GM12878 (cell line): Measurements from ENCODE around the gene DBR1. TPM values are rescaled to one million over a fixed set of nuclear protein-coding genes. Genes with fewer than 3 reads are reported as not detected.

ENCODE experiments used
- ATAC-seq: fragments of 200-7000 bp; cut with Tn5 transposase; 3 replicates; pipeline ENCODE4 v1.9.1; 2020; ENCODE audit warnings: mild to moderate bottlenecking, moderate library complexity
- BruUV-seq: library from RNA; stranded (reverse); fragments of 400-500 nt; replicated peaks from 2 replicates; lab custom pipeline; 2021; lab: Mats Ljungman, UMichigan
- CTCF ChIA-PET: fragments of 300-600 bp; sonication (Branson Sonifier 250); formaldehyde crosslinking; extraction: SDS; loops from one replicate; lab custom pipeline; 2021; ENCODE audit warnings: inconsistent platforms; lab: Yijun Ruan, JAX
- POLR2A ChIA-PET: fragments of 350-600 bp; formaldehyde crosslinking; extraction: SDS; loops from one replicate; lab custom pipeline; 2021; ENCODE audit warnings: inconsistent platforms; lab: Charles Lee
- RAD21 ChIA-PET: fragments of 300-600 bp; sonication (Branson Sonifier 250); formaldehyde crosslinking; loops from one replicate; lab custom pipeline; 2023; ENCODE audit warnings: antibody characterized with exemption; ENCODE audit not compliant: unreplicated experiment; lab: Charles Lee
- SMC1A ChIA-PET: fragments of 300-600 bp; sonication (Branson Sonifier 250); formaldehyde crosslinking; loops from one replicate; lab custom pipeline; 2023; ENCODE audit not compliant: unreplicated experiment, uncharacterized antibody; lab: Charles Lee
- DNase-seq: peaks from one replicate; pipeline ENCODE4 v3.0.0-alpha.2; 2011; ENCODE audit warnings: low read depth, low spot score
- FAIRE-seq: peaks from 3 replicates; lab custom pipeline; 2011; peaks lifted over from hg19 to GRCh38; lab: Jason Lieb, UNC
- H2AFZ ChIP-seq: 2 replicates; pipeline ENCODE4 v1.6.0; 2011; ENCODE audit warnings: low read depth, low read length, control low read depth; ENCODE audit not compliant: control insufficient read depth
- H3K27ac ChIP-seq: 2 replicates; pipeline ENCODE4 v1.5.1; 2011; ENCODE audit warnings: control low read depth; ENCODE audit not compliant: control insufficient read depth, insufficient read depth
- H3K27me3 ChIP-seq, 2 experiments: replicated peaks in 1 of 2; 2 replicates each; pipeline versions ENCODE4 v1.6.0 to v1.6.1; 2011; ENCODE audit warnings: low read length in 1 of 2; ENCODE audit not compliant: control insufficient read depth in 2 of 2, insufficient read depth in 2 of 2
- H3K36me3 ChIP-seq, 2 experiments: 2 replicates each; pipeline ENCODE4 v1.5.1; 2011; ENCODE audit warnings: low read length in 1 of 2; ENCODE audit not compliant: control insufficient read depth in 2 of 2, insufficient read depth in 2 of 2
- H3K4me1 ChIP-seq: 2 replicates; pipeline ENCODE4 v1.6.1; 2011; ENCODE audit warnings: mild to moderate bottlenecking, low read length, moderate library complexity, mixed read lengths; ENCODE audit not compliant: control insufficient read depth, insufficient read depth
- H3K4me2 ChIP-seq: 2 replicates; pipeline ENCODE4 v1.6.0; 2011; ENCODE audit warnings: control low read depth; ENCODE audit not compliant: control insufficient read depth, insufficient read depth
- H3K4me3 ChIP-seq: fragments of 200-600 bp; sonication (generic); 2 replicates; pipeline ENCODE4 v1.5.1; 2016
- H3K79me2 ChIP-seq: 2 replicates; pipeline ENCODE4 v1.6.0; 2011; ENCODE audit warnings: low read length; ENCODE audit not compliant: control insufficient read depth, insufficient read depth
- H3K9ac ChIP-seq: 2 replicates; pipeline ENCODE4 v1.8.0; 2011; ENCODE audit warnings: low read length, control low read depth, mixed read lengths; ENCODE audit not compliant: control insufficient read depth, insufficient read depth
- H3K9me3 ChIP-seq: replicated peaks from 3 replicates; pipeline ENCODE4 v1.5.1; 2011; ENCODE audit warnings: mild to moderate bottlenecking, low read length; ENCODE audit not compliant: control insufficient read depth, insufficient read depth
- H4K20me1 ChIP-seq: 2 replicates; pipeline ENCODE4 v1.6.0; 2011; ENCODE audit not compliant: control insufficient read depth, insufficient read depth
- HDAC2 ChIP-seq: fragments of 200-600 bp; sonication (generic); IDR thresholded peaks from 2 replicates; pipeline ENCODE4 v1.6.1; 2017
- ZNF24 ChIP-seq: fragments of 450-650 bp; IDR thresholded peaks from 2 replicates; pipeline ENCODE4 v1.6.1; 2017; ENCODE audit warnings: antibody characterized with exemption, mild to moderate bottlenecking
- WGBS: methylation state at CpG from one replicate; pipeline ENCODE4 v1.1.6; 2016; ENCODE audit warnings: low lambda C conversion rate; ENCODE audit not compliant: insufficient replicate concordance, insufficient coverage; ENCODE audit errors: missing lambda C conversion rate; 5-methylcytosine and 5-hydroxymethylcytosine counted together
- in situ Hi-C: fragments of 300-500 bp; cut with MboI; formaldehyde crosslinking; loops from 9 replicates; pipeline ENCODE4 v1.14.3; 2018; ENCODE audit warnings: mixed read lengths
- intact Hi-C: fragments of 100-400 bp; cut with micrococcal nuclease; formaldehyde crosslinking; loops from one replicate; pipeline ENCODE4 v1.14.2; 2022; ENCODE audit not compliant: unreplicated experiment
- polyA plus RNA-seq, 11 experiments: library from polyadenylated mRNA; depleted of rRNA in 4 of 11; unstranded in 6 of 11; stranded (reverse) in 5 of 11; fragments of >200 nt; fragmentation: Nextera tagmentation in 4 of 11; fragmentation: Illumina TruSeq in 1 of 11; extraction: Ambion mirVana in 4 of 11; extraction: Trizol in 1 of 11; gene quantifications; 1 replicate in 1 of 11; 2 replicates in 10 of 11; pipeline versions ENCODE4 v1.2.1 to v1.2.3, GENCODE V29; 2011 to 2016; ENCODE audit warnings: inconsistent platforms in 2 of 11, missing spikeins in 2 of 11, low read depth in 1 of 11
- total RNA-seq, 4 experiments: library from RNA; depleted of rRNA in 3 of 4; stranded (reverse); fragments of >200 nt in 3 of 4; fragmentation: Illumina TruSeq in 1 of 4; extraction: Trizol in 1 of 4; gene quantifications; 2 replicates each; pipeline versions ENCODE4 v1.2.1 to v1.2.3, GENCODE V29; 2013 to 2021
- TF ChIP-seq, protein P1 (sequence below): fragments of 450-650 bp; IDR thresholded peaks from 2 replicates; pipeline ENCODE4 v1.6.1; 2017; ENCODE audit warnings: mild to moderate bottlenecking, moderate library complexity

Gene DBR1
- total and polyA plus RNA-seq, 10 of the 15 experiments (the other 5 are each of a cell fraction or from before 2014, with no cell fraction given), result 4.1 to 17.3 (median 15.8) TPM

GRCh38 chr3:138205527-138205926 lies 30.8 kb upstream of the DBR1 start:
- Histone ChIP-seq H3K27ac (no peak overlapping the region), H4K20me1 (no peaks in the 10 kb centered on the region), H3K9me3 (no peaks in the 10 kb centered on the region), H3K4me3 (no peak overlapping the region), H3K9ac (no peak overlapping the region), H3K79me2 (peaks cover 38% of the 10 kb centered on the region), H3K27me3 (no peaks in the 10 kb centered on the region), H3K4me2 (no peak overlapping the region), H3K4me1 (no peaks in the 10 kb centered on the region), H2AFZ (no peak overlapping the region), H3K36me3 (peaks cover 0 to 2% of the 10 kb centered on the region in 2 experiments; a peak in 1 of 4 replicates)
- in situ Hi-C loops (no loop called here), intact Hi-C loops (no loop called here)
- RAD21 ChIA-PET, result no interaction called here
- POLR2A ChIA-PET, result no interaction called here
- 86% methylated on average over 5 of the region's 5 CpGs for WGBS
- CTCF ChIA-PET, result no interaction called here
- ATAC-seq, result no peak
- SMC1A ChIA-PET, result interaction anchor here (1.2 kb wide), 1 partner anchor 11 kb away, joined by 3 read pairs; no protein-coding TSS in a partner anchor
- BruUV-seq, result no TSS peak
- no peak for FAIRE-seq
- no peak for DNase-seq
- TF ChIP-seq ZNF24, result no peak
- TF ChIP-seq, protein P1, sequence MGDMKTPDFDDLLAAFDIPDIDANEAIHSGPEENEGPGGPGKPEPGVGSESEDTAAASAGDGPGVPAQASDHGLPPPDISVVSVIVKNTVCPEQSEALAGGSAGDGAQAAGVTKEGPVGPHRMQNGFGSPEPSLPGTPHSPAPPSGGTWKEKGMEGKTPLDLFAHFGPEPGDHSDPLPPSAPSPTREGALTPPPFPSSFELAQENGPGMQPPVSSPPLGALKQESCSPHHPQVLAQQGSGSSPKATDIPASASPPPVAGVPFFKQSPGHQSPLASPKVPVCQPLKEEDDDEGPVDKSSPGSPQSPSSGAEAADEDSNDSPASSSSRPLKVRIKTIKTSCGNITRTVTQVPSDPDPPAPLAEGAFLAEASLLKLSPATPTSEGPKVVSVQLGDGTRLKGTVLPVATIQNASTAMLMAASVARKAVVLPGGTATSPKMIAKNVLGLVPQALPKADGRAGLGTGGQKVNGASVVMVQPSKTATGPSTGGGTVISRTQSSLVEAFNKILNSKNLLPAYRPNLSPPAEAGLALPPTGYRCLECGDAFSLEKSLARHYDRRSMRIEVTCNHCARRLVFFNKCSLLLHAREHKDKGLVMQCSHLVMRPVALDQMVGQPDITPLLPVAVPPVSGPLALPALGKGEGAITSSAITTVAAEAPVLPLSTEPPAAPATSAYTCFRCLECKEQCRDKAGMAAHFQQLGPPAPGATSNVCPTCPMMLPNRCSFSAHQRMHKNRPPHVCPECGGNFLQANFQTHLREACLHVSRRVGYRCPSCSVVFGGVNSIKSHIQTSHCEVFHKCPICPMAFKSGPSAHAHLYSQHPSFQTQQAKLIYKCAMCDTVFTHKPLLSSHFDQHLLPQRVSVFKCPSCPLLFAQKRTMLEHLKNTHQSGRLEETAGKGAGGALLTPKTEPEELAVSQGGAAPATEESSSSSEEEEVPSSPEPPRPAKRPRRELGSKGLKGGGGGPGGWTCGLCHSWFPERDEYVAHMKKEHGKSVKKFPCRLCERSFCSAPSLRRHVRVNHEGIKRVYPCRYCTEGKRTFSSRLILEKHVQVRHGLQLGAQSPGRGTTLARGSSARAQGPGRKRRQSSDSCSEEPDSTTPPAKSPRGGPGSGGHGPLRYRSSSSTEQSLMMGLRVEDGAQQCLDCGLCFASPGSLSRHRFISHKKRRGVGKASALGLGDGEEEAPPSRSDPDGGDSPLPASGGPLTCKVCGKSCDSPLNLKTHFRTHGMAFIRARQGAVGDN, result no peak
- TF ChIP-seq HDAC2, result no peak
- TF ChIP-seq, all 136 proteins: peak for 0
